SK-N-SH (cell line): Measurements from ENCODE around the gene SLC2A2. TPM values are rescaled to one million over a fixed set of nuclear protein-coding genes. Genes with fewer than 3 reads are reported as not detected.

Source experiments
- CTCF ChIA-PET: fragments of 300-600, 350-600 bp; formaldehyde crosslinking; extraction: SDS; loops from one replicate; lab custom pipeline; 2021; lab: Yijun Ruan, JAX
- POLR2A ChIA-PET: fragments of 350-600 bp; sonication (Branson Sonifier 250); formaldehyde crosslinking; extraction: SDS; loops from one replicate; lab custom pipeline; 2020; ENCODE audit warnings: antibody characterized with exemption, inconsistent platforms; lab: Yijun Ruan, JAX
- DNase-seq: peaks from one replicate; pipeline ENCODE4 v3.0.0; 2012
- H2AFZ ChIP-seq: fragments of 200-600 bp; sonication (generic); 2 replicates; pipeline ENCODE4 v1.8.1; 2016; ENCODE audit warnings: antibody characterized with exemption, mild to moderate bottlenecking, low read depth
- H3F3A ChIP-seq: fragments of 200-600 bp; sonication (generic); replicated peaks from 2 replicates; pipeline ENCODE3; 2016; ENCODE audit warnings: antibody characterized with exemption, mild to moderate bottlenecking; ENCODE audit not compliant: insufficient read depth
- H3K27ac ChIP-seq, 2 experiments: fragments of 200-500 bp in 1 of 2; fragments of 200-600 bp in 1 of 2; sonication (Bioruptor generic) in 1 of 2; sonication (generic), shearing (Covaris generic) in 1 of 2; 2 replicates each; pipeline versions ENCODE4 v1.5.1 to v1.6.1; 2014 to 2016; ENCODE audit warnings: low read depth in 2 of 2, inconsistent platforms in 1 of 2, low read length in 1 of 2, mild to moderate bottlenecking in 1 of 2, mixed read lengths in 1 of 2
- H3K27me3 ChIP-seq: fragments of 200-600 bp; sonication (generic), shearing (Covaris generic); 2 replicates; pipeline ENCODE4 v1.6.1; 2016; ENCODE audit warnings: mixed run types; ENCODE audit not compliant: insufficient read depth
- H3K36me3 ChIP-seq, 2 experiments: fragments of 200-500 bp in 1 of 2; fragments of 200-600 bp in 1 of 2; sonication (Bioruptor generic) in 1 of 2; sonication (generic) in 1 of 2; replicated peaks in 1 of 2; 2 replicates each; pipeline versions ENCODE3 to v1.5.1; 2014 to 2016; ENCODE audit warnings: low read length in 1 of 2, mild to moderate bottlenecking in 1 of 2; ENCODE audit not compliant: insufficient read depth in 2 of 2, control insufficient read depth in 1 of 2
- H3K4me1 ChIP-seq, 2 experiments: fragments of 200-500 bp in 1 of 2; fragments of 200-600 bp in 1 of 2; sonication (Bioruptor generic) in 1 of 2; sonication (generic), shearing (Covaris generic) in 1 of 2; 2 replicates each; pipeline versions ENCODE4 v1.5.1 to v1.6.1; 2014 to 2016; ENCODE audit warnings: low read depth in 1 of 2, low read length in 1 of 2, mixed run types in 1 of 2; ENCODE audit not compliant: insufficient read depth in 2 of 2, control insufficient read depth in 1 of 2
- H3K4me2 ChIP-seq: fragments of 200-600 bp; sonication (generic), shearing (Covaris generic); 2 replicates; pipeline ENCODE4 v1.6.1; 2017; ENCODE audit warnings: mixed run types
- H3K4me3 ChIP-seq, 2 experiments: fragments of 200-500 bp in 1 of 2; fragments of 200-600 bp in 1 of 2; sonication (Bioruptor generic) in 1 of 2; sonication (generic), shearing (Covaris generic) in 1 of 2; 2 replicates each; pipeline versions ENCODE4 v1.5.1 to v1.8.1; 2014 to 2016; ENCODE audit warnings: low read depth in 2 of 2, inconsistent platforms in 1 of 2, low read length in 1 of 2, mild to moderate bottlenecking in 1 of 2, mixed read lengths in 1 of 2, moderate library complexity in 1 of 2
- H3K79me2 ChIP-seq: fragments of 200-600 bp; sonication (generic); 2 replicates; pipeline ENCODE4 v1.8.1; 2017; ENCODE audit warnings: mild to moderate bottlenecking; ENCODE audit not compliant: insufficient read depth
- H3K9ac ChIP-seq: fragments of 200-600 bp; sonication (generic); 2 replicates; pipeline ENCODE4 v1.6.1; 2017; ENCODE audit warnings: mixed run types
- H3K9me2 ChIP-seq: fragments of 200-600 bp; sonication (generic); 2 replicates; pipeline ENCODE4 v1.6.1; 2017; ENCODE audit warnings: mixed run types
- H3K9me3 ChIP-seq: fragments of 200-600 bp; sonication (generic); 2 replicates; pipeline ENCODE4 v1.6.1; 2017; ENCODE audit warnings: mixed run types, mild to moderate bottlenecking, moderate library complexity
- H4K20me1 ChIP-seq: fragments of 200-600 bp; sonication (generic); 2 replicates; pipeline ENCODE4 v1.6.1; 2017; ENCODE audit warnings: mild to moderate bottlenecking, mixed run types; ENCODE audit not compliant: insufficient read depth
- EZH2phosphoT487 ChIP-seq: fragments of 200-600 bp; sonication (generic); IDR thresholded peaks from 2 replicates; pipeline ENCODE4 v1.6.1; 2017; ENCODE audit warnings: low read depth, mixed run types, mild to moderate bottlenecking, antibody characterized with exemption, moderate library complexity, borderline replicate concordance
- FOSL2 ChIP-seq: IDR thresholded peaks from 2 replicates; pipeline ENCODE4 v1.4.0; 2012; ENCODE audit warnings: low read depth, mild to moderate bottlenecking, moderate library complexity, borderline replicate concordance
- GABPA ChIP-seq: IDR thresholded peaks from 2 replicates; pipeline ENCODE4 v1.4.0; 2012; ENCODE audit warnings: low read depth, mild to moderate bottlenecking
- NFIC ChIP-seq: IDR thresholded peaks from 2 replicates; pipeline ENCODE4 v1.4.0; 2012; ENCODE audit warnings: borderline replicate concordance
- RCOR1 ChIP-seq: fragments of 150-350 bp; IDR thresholded peaks from 2 replicates; pipeline ENCODE4 v1.6.1; 2017; ENCODE audit warnings: antibody characterized with exemption, low read length
- REST ChIP-seq: IDR thresholded peaks from 2 replicates; pipeline ENCODE4 v1.6.1; 2012; ENCODE audit warnings: mild to moderate bottlenecking, low read depth, low read length, moderate library complexity
- SIN3A ChIP-seq: IDR thresholded peaks from 2 replicates; pipeline ENCODE4 v1.6.1; 2012; ENCODE audit warnings: low read depth, mild to moderate bottlenecking, low read length, moderate library complexity, borderline replicate concordance
- YY1 ChIP-seq: IDR thresholded peaks from 2 replicates; pipeline ENCODE4 v1.4.0; 2012; ENCODE audit warnings: low read depth, mild to moderate bottlenecking
- ZBTB33 ChIP-seq: IDR thresholded peaks from 2 replicates; pipeline ENCODE4 v1.4.0; 2012; ENCODE audit warnings: low read depth, borderline replicate concordance
- WGBS: methylation state at CpG from one replicate; pipeline ENCODE4 v1.1.6; 2017; ENCODE audit warnings: low lambda C conversion rate; 5-methylcytosine and 5-hydroxymethylcytosine counted together
- polyA plus RNA-seq, 3 experiments: library from polyadenylated mRNA; depleted of rRNA; stranded (reverse); fragments of >200 nt; gene quantifications; 2 replicates each; pipeline ENCODE4 v1.2.3, GENCODE V29; 2012

The SLC2A2 gene
- polyA plus RNA-seq, 1 of the 3 experiments (the other 2 are of a cell fraction): 0.59 TPM

GRCh38 chr3:170985304-170985703 lies 41.2 kb downstream of the SLC2A2 start:
- no peaks in the 10 kb centered on the region for H4K20me1 ChIP-seq
- H3K36me3 ChIP-seq: no peaks in the 10 kb centered on the region
- no peaks in the 10 kb centered on the region for H3K4me1 ChIP-seq
- H3K9me3 ChIP-seq: no peaks in the 10 kb centered on the region
- H3K79me2 ChIP-seq: no peaks in the 10 kb centered on the region
- no peaks in the 10 kb centered on the region for H3K27me3 ChIP-seq
- no peak for TF ChIP-seq YY1
- no peak for TF ChIP-seq NFIC
- TF ChIP-seq GABPA: no peak
- TF ChIP-seq ZBTB33: no peak
- no peak for TF ChIP-seq SIN3A
- POLR2A ChIA-PET: no interaction called here
- no peak overlapping the region for H3K4me2 ChIP-seq
- CTCF ChIA-PET: interaction anchor here (0.6 to 1.8 kb wide), 3 partner anchors 21 to 80 kb away, joined by 3 to 4 read pairs (median 4); no protein-coding TSS in a partner anchor
- no peaks in the 10 kb centered on the region for H3F3A ChIP-seq
- WGBS: 96% methylated on average over 2 of the region's 2 CpGs
- H3K9ac ChIP-seq: no peak overlapping the region
- H3K9me2 ChIP-seq: no peaks in the 10 kb centered on the region
- H2AFZ ChIP-seq: no peak overlapping the region
- no peak overlapping the region for H3K4me3 ChIP-seq
- DNase-seq: no peak
- H3K27ac ChIP-seq: no peak overlapping the region

GRCh38 chr3:170982733-170983132 lies 43.8 kb downstream of the SLC2A2 start:
- H3K79me2 ChIP-seq: no peaks in the 10 kb centered on the region
- no peaks in the 10 kb centered on the region for H3K9me3 ChIP-seq
- no peak overlapping the region for H3K27ac ChIP-seq
- H3K4me2 ChIP-seq: no peak overlapping the region
- no peaks in the 10 kb centered on the region for H3K36me3 ChIP-seq
- H4K20me1 ChIP-seq: no peaks in the 10 kb centered on the region
- no peak for DNase-seq
- H3F3A ChIP-seq: no peaks in the 10 kb centered on the region
- H3K9me2 ChIP-seq: no peaks in the 10 kb centered on the region
- 86% methylated on average over 2 of the region's 2 CpGs for WGBS
- CTCF ChIA-PET: no interaction called here
- H3K9ac ChIP-seq: no peak overlapping the region
- H3K4me3 ChIP-seq: no peak overlapping the region
- TF ChIP-seq FOSL2: no peak
- no peak for TF ChIP-seq REST
- TF ChIP-seq SIN3A: no peak
- no peak for TF ChIP-seq RCOR1
- TF ChIP-seq EZH2phosphoT487: no peak
- no peak for TF ChIP-seq GABPA
- POLR2A ChIA-PET: no interaction called here
- H2AFZ ChIP-seq: no peak overlapping the region
- no peaks in the 10 kb centered on the region for H3K4me1 ChIP-seq
- no peaks in the 10 kb centered on the region for H3K27me3 ChIP-seq
